Loucy (cell line): ENCODE measurements around the gene DISC1.

Experiments
- CTCF ChIP-seq: fragments of 200-600 bp; sonication (generic); conservative IDR thresholded peaks from 2 replicates; pipeline ENCODE4 v1.5.1; 2014; ENCODE audit warnings: mild to moderate bottlenecking, antibody characterized with exemption, low read length
- EZH2phosphoT487 ChIP-seq: fragments of 200-600 bp; IDR thresholded peaks from 2 replicates; pipeline ENCODE4 v1.6.1; 2018; ENCODE audit warnings: antibody characterized with exemption, mild to moderate bottlenecking, moderate library complexity, borderline replicate concordance

- TF ChIP-seq CTCF (no peak), EZH2phosphoT487 (no peak)
Observed at GRCh38 chr1:231735411-231735810, 108.8 kb downstream of the DISC1 start.
